ENCODE data around the gene PMEPA1. TPM values are rescaled to one million over a fixed set of nuclear protein-coding genes. Genes with fewer than 3 reads are reported as not detected.
"Not testable (repeated sequence)": the region's sequence is repeated elsewhere in the genome, so short reads cannot be mapped to it uniquely, and the experiment has no call there.

PMEPA1 gene
- total RNA-seq, 2 experiments from 2014 or later, result 4.9 to 5.0 TPM

GRCh38 chr20:57647006-57647932, 62.5 kb downstream of the PMEPA1 start:
- Mint-ChIP-seq H3K4me1 (no peaks in the 10 kb centered on the region), H3K27me3 (peaks cover 30% of the 10 kb centered on the region), H3K4me3 (no peak overlapping the region), H3K9me3 (peaks cover 9% of the 10 kb centered on the region), H3K27ac (no peak overlapping the region), H3K36me3 (peaks cover 4% of the 10 kb centered on the region)
- no peak for ATAC-seq (ENCODE audit: low read depth)
- POLR2A ChIA-PET, result no interaction called here
- no peak for DNase-seq

- H3K36me3 Mint-ChIP-seq, result peaks cover 21% of the 10 kb centered on the region
- peaks cover 17% of the 10 kb centered on the region for H3K9me3 Mint-ChIP-seq
- H3K27ac Mint-ChIP-seq, result no peak overlapping the region
- no peak for DNase-seq
- POLR2A ChIA-PET, result no interaction called here
- no peak for ATAC-seq (ENCODE audit: low read depth)
- H3K4me3 Mint-ChIP-seq, result no peak overlapping the region
- peaks cover 55% of the 10 kb centered on the region for H3K27me3 Mint-ChIP-seq
- H3K4me1 Mint-ChIP-seq, result peaks cover 10% of the 10 kb centered on the region
These were observed 70.9 kb downstream of the PMEPA1 start for GRCh38 chr20:57638895-57639236.

GRCh38 chr20:57638173-57638894, 71.5 kb downstream of the PMEPA1 start:
- peaks cover 53% of the 10 kb centered on the region for H3K27me3 Mint-ChIP-seq
- no peak for ATAC-seq (ENCODE audit: low read depth)
- peaks cover 23% of the 10 kb centered on the region for H3K36me3 Mint-ChIP-seq

GRCh38 chr20:57633945-57634491, 75.8 kb downstream of the PMEPA1 start:
- peaks cover 48% of the 10 kb centered on the region for H3K27me3 Mint-ChIP-seq
- POLR2A ChIA-PET, result interaction anchor here (0.7 to 2.6 kb wide), 5 partner anchors 10 to 242 kb away, joined by 3 to 30 read pairs (median 3); partner anchors contain the start of gene ZBP1
- ATAC-seq (ENCODE audit: low read depth) (peak; percentile 67), DNase-seq (no peak)
- peak overlapping the region; percentile 79 for H3K27ac Mint-ChIP-seq
- H3K4me1 Mint-ChIP-seq, result peaks cover 31% of the 10 kb centered on the region
- H3K36me3 Mint-ChIP-seq, result peaks cover 34% of the 10 kb centered on the region
- H3K9me3 Mint-ChIP-seq, result peaks cover 25% of the 10 kb centered on the region
- peak overlapping the region; percentile 55 for H3K4me3 Mint-ChIP-seq

More at GRCh38 chr20:57638173-57638894, 71.5 kb downstream of the PMEPA1 start:
- H3K4me1 Mint-ChIP-seq, result peaks cover 14% of the 10 kb centered on the region
- H3K9me3 Mint-ChIP-seq, result peaks cover 18% of the 10 kb centered on the region
- H3K27ac Mint-ChIP-seq, result no peak overlapping the region
- no peak overlapping the region for H3K4me3 Mint-ChIP-seq
- no peak for DNase-seq
- POLR2A ChIA-PET, result no interaction called here

GRCh38 chr20:57632286-57632685, 77.5 kb downstream of the PMEPA1 start:
- Mint-ChIP-seq H3K9me3 (peaks cover 21% of the 10 kb centered on the region), H3K36me3 (peaks cover 34% of the 10 kb centered on the region), H3K4me1 (peaks cover 41% of the 10 kb centered on the region), H3K27me3 (peaks cover 41% of the 10 kb centered on the region), H3K4me3 (no peak overlapping the region), H3K27ac (no peak overlapping the region)
- DNase-seq (no peak), ATAC-seq (ENCODE audit: low read depth) (no peak)
- POLR2A ChIA-PET, result interaction anchor here (1.5 to 2.6 kb wide), 2 partner anchors 11 to 12 kb away, joined by 11 to 30 read pairs; partner anchors contain the start of gene ZBP1

GRCh38 chr20:57630061-57630460, 79.8 kb downstream of the PMEPA1 start:
- Mint-ChIP-seq H3K27ac (peak overlapping the region; percentile 86), H3K4me1 (peaks cover 52% of the 10 kb centered on the region), H3K36me3 (peaks cover 31% of the 10 kb centered on the region), H3K4me3 (peak overlapping the region; percentile 76), H3K9me3 (peaks cover 17% of the 10 kb centered on the region), H3K27me3 (peaks cover 25% of the 10 kb centered on the region)
- DNase-seq (no peak), ATAC-seq (ENCODE audit: low read depth) (no peak)
- POLR2A ChIA-PET, result interaction anchor here (1.3 to 3.9 kb wide), 3 partner anchors 11 to 239 kb away, joined by 4 to 103 read pairs (median 7); partner anchors contain the start of genes RBM38 and ZBP1

GRCh38 chr20:57629491-57629901, 80.3 kb downstream of the PMEPA1 start:
- Mint-ChIP-seq H3K27ac (peak overlapping the region; percentile 86), H3K36me3 (peaks cover 32% of the 10 kb centered on the region), H3K27me3 (peaks cover 20% of the 10 kb centered on the region), H3K4me3 (peak overlapping the region; percentile 76), H3K9me3 (peaks cover 18% of the 10 kb centered on the region), H3K4me1 (peaks cover 48% of the 10 kb centered on the region)
- ATAC-seq (ENCODE audit: low read depth); DNase-seq: not testable (repeated sequence)
- POLR2A ChIA-PET, result interaction anchor here (1.3 to 3.9 kb wide), 3 partner anchors 11 to 239 kb away, joined by 4 to 103 read pairs (median 7); partner anchors contain the start of genes RBM38 and ZBP1

- not testable (repeated sequence) for ATAC-seq (ENCODE audit: low read depth); DNase-seq
- peak overlapping the region; percentile 86 for H3K27ac Mint-ChIP-seq
- peaks cover 33% of the 10 kb centered on the region for H3K36me3 Mint-ChIP-seq
- H3K4me3 Mint-ChIP-seq, result peak overlapping the region; percentile 30
- peaks cover 42% of the 10 kb centered on the region for H3K4me1 Mint-ChIP-seq
- peaks cover 21% of the 10 kb centered on the region for H3K9me3 Mint-ChIP-seq
- POLR2A ChIA-PET, result interaction anchor here (0.9 to 3.9 kb wide), 5 partner anchors 10 to 1022 kb away, joined by 3 to 103 read pairs (median 3); partner anchors contain the start of genes RBM38, STX16 and ZBP1
- H3K27me3 Mint-ChIP-seq, result peaks cover 17% of the 10 kb centered on the region
These were observed 80.9 kb downstream of the PMEPA1 start for GRCh38 chr20:57628962-57629308.

- H3K27me3 Mint-ChIP-seq, result peaks cover 17% of the 10 kb centered on the region
- peak overlapping the region; percentile 70 for H3K4me3 Mint-ChIP-seq
These were observed 81.5 kb downstream of the PMEPA1 start for GRCh38 chr20:57628047-57628961.

GRCh38 chr20:57627339-57627738, 82.5 kb downstream of the PMEPA1 start:
- peaks cover 37% of the 10 kb centered on the region for H3K4me1 Mint-ChIP-seq
- peaks cover 19% of the 10 kb centered on the region for H3K9me3 Mint-ChIP-seq
- peak overlapping the region; percentile 100 for H3K27ac Mint-ChIP-seq
- H3K4me3 Mint-ChIP-seq, result peak overlapping the region; percentile 42
- ATAC-seq (ENCODE audit: low read depth) (no peak), DNase-seq (no peak)
- POLR2A ChIA-PET, result interaction anchor here (0.7 to 3.9 kb wide), 3 partner anchors 8 to 339 kb away, joined by 4 to 103 read pairs (median 5); partner anchors contain the start of gene ZBP1
- peaks cover 13% of the 10 kb centered on the region for H3K27me3 Mint-ChIP-seq
- H3K36me3 Mint-ChIP-seq, result peaks cover 30% of the 10 kb centered on the region

More at GRCh38 chr20:57628047-57628961, 81.5 kb downstream of the PMEPA1 start:
- Mint-ChIP-seq H3K4me1 (peaks cover 38% of the 10 kb centered on the region), H3K9me3 (peaks cover 19% of the 10 kb centered on the region), H3K27ac (peak overlapping the region; percentile 100), H3K36me3 (peaks cover 34% of the 10 kb centered on the region)
- DNase-seq, result peak; percentile 52
- POLR2A ChIA-PET, result interaction anchor here (0.7 to 3.9 kb wide), 11 partner anchors 9 to 1023 kb away, joined by 3 to 103 read pairs (median 3); partner anchors contain the start of genes RBM38, STX16 and ZBP1
- peak; percentile 88 for ATAC-seq (ENCODE audit: low read depth)

- Mint-ChIP-seq H3K4me1 (peaks cover 44% of the 10 kb centered on the region), H3K27me3 (peaks cover 8% of the 10 kb centered on the region), H3K9me3 (peaks cover 16% of the 10 kb centered on the region), H3K4me3 (no peak overlapping the region), H3K36me3 (peaks cover 28% of the 10 kb centered on the region), H3K27ac (peak overlapping the region; percentile 54)
- ATAC-seq (ENCODE audit: low read depth) (no peak), DNase-seq (no peak)
- POLR2A ChIA-PET, result no interaction called here
These were observed 83.8 kb downstream of the PMEPA1 start for GRCh38 chr20:57625978-57626377.
